Measurements from ENCODE around the gene ABI3.

ABI3 gene

DNA sequence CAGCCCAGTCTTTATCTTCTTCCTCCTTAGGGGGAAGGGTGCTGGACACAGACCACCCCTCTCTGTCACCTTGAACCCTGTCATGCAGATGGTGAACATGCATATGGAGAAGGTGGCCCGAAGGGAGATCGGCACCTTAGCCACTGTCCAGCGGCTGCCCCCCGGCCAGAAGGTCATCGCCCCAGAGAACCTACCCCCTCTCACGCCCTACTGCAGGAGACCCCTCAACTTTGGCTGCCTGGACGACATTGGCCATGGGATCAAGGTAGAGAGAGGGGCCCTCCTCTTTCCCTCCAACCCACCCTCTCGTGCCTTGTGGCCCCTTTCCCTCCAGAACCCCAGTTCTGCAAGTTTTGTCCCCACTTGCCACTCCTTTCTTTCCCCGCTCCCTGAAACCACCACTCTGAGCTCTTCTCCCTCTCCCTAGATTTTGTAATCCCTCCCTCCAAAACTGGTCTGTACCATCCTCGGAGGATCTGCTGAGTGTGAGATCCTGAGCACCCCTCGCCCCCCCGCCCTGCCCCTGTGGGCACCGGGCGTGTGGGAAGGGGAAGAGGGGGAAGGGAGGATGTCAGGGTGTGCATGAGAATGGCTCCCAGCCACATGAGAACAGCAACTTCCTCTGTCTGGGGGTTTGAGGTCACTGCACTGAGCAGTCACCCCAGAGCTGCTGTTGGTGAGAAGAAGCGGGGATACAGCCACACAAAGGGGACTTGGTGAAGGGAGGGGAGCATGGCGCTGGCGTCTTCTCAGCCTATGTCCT is 7.3 kb downstream of the ABI3 start:
- 91% methylated on average over 17 of the region's 17 CpGs for WGBS
- Histone ChIP-seq H3K27me3 (ENCODE audit: insufficient read depth, low read length) (peaks cover 15% of the 10 kb centered on the region), H3K4me1 (ENCODE audit: insufficient read depth, low read length) (peaks cover 11% of the 10 kb centered on the region), H3K27ac (ENCODE audit: low read depth, low read length) (no peak overlapping the region), H3K9me3 (ENCODE audit: insufficient read depth, low read depth, low read length) (no peaks in the 10 kb centered on the region), H3K4me3 (ENCODE audit: low read length) (no peak overlapping the region), H3K9ac (ENCODE audit: low read depth, low read length) (no peak overlapping the region), H3K36me3 (ENCODE audit: insufficient read depth, low read length) (no peaks in the 10 kb centered on the region)

DNA sequence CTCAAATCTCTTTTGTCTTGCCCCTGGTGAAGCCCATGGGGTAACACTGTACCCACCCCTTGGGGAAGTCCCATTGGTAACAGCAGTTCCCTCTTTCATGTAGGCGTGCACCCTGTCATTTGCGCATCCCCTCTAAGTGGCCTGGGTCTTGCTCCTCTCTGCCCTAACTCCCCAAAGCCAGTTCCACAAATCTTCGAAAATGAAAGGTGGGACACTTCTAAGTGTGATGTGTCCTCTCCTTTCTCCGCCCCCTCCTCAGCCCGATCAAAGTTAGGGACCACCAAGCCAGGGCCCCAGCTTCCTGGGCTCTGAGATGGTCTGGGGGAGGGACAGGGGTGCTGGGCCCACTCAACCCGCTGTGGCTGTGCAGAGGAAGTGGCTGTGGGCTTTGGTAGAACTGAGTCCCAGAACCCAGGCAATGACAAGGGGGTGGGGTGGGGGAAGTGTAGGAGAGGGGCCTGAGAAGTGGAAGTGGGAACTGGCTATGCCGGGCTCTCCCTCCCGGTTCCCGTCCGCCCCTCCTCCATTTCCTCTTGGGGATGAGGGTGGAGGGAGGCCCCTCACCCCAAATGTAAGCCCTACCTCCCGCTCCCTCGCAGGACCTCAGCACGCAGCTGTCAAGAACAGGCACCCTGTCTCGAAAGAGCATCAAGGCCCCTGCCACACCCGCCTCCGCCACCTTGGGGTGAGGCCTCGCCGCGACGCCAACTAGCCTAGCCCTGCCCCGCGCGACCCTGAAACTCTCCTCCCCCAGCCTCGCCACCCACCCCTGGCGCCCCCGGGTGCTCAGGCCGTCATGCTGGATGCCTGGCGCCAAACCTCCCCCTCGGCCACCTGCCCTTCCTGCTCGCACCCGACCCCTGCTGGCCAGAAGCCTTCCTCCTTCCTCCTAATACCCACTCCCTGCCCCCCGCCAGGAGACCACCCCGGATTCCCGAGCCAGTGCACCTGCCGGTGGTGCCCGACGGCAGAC is 8.7 kb downstream of the ABI3 start:
- no peaks in the 10 kb centered on the region for H3K9me3 ChIP-seq (ENCODE audit: insufficient read depth, low read depth, low read length)
- H3K36me3 ChIP-seq (ENCODE audit: insufficient read depth, low read length) = no peaks in the 10 kb centered on the region
- H3K27me3 ChIP-seq (ENCODE audit: insufficient read depth, low read length) = peaks cover 29% of the 10 kb centered on the region
- 90% methylated on average over 33 of the region's 37 CpGs for WGBS
- H3K4me1 ChIP-seq (ENCODE audit: insufficient read depth, low read length) = peaks cover 9% of the 10 kb centered on the region
- no peak overlapping the region for H3K27ac ChIP-seq (ENCODE audit: low read depth, low read length)
- no peak overlapping the region for H3K4me3 ChIP-seq (ENCODE audit: low read length)
- H3K9ac ChIP-seq (ENCODE audit: low read depth, low read length) = no peak overlapping the region

GRCh38 chr17:49219987-49220386 is 9.5 kb downstream of the ABI3 start:
- Histone ChIP-seq H3K36me3 (ENCODE audit: insufficient read depth, low read length) (no peaks in the 10 kb centered on the region), H3K4me1 (ENCODE audit: insufficient read depth, low read length) (peaks cover 9% of the 10 kb centered on the region), H3K27me3 (ENCODE audit: insufficient read depth, low read length) (peaks cover 36% of the 10 kb centered on the region), H3K9ac (ENCODE audit: low read depth, low read length) (no peak overlapping the region), H3K4me3 (ENCODE audit: low read length) (no peak overlapping the region), H3K9me3 (ENCODE audit: insufficient read depth, low read depth, low read length) (no peaks in the 10 kb centered on the region), H3K27ac (ENCODE audit: low read depth, low read length) (no peak overlapping the region)
- WGBS = 95% methylated on average over 15 of the region's 15 CpGs

DNA sequence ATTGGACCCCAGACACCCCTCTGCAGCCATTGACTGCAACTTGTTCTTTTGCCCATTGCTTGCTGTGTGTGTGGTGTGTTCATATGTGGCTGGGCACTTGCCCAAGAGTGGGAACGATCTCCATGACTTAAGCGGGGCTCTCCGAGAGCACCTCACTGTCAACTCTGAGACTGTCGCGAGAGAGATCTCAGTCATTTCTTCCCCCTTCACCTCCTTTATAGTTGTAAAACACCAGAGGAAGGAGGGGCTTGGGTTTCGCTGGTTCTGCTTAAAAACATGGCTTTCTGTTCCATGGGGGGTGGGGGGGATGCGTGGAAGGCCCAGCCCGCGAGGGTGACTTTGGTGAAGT is 12.6 kb downstream of the ABI3 start:
- no peaks in the 10 kb centered on the region for H3K9me3 ChIP-seq (ENCODE audit: insufficient read depth, low read depth, low read length)
- peaks cover 67% of the 10 kb centered on the region for H3K27me3 ChIP-seq (ENCODE audit: insufficient read depth, low read length)
- H3K36me3 ChIP-seq (ENCODE audit: insufficient read depth, low read length) = no peaks in the 10 kb centered on the region
- H3K27ac ChIP-seq (ENCODE audit: low read depth, low read length) = no peak overlapping the region
- H3K4me1 ChIP-seq (ENCODE audit: insufficient read depth, low read length) = peaks cover 6% of the 10 kb centered on the region
- H3K9ac ChIP-seq (ENCODE audit: low read depth, low read length) = no peak overlapping the region
- H3K4me3 ChIP-seq (ENCODE audit: low read length) = peak overlapping the region; percentile 54; the same call in 1 of the 2 replicates
- WGBS = 35% methylated on average over 9 of the region's 9 CpGs

DNA sequence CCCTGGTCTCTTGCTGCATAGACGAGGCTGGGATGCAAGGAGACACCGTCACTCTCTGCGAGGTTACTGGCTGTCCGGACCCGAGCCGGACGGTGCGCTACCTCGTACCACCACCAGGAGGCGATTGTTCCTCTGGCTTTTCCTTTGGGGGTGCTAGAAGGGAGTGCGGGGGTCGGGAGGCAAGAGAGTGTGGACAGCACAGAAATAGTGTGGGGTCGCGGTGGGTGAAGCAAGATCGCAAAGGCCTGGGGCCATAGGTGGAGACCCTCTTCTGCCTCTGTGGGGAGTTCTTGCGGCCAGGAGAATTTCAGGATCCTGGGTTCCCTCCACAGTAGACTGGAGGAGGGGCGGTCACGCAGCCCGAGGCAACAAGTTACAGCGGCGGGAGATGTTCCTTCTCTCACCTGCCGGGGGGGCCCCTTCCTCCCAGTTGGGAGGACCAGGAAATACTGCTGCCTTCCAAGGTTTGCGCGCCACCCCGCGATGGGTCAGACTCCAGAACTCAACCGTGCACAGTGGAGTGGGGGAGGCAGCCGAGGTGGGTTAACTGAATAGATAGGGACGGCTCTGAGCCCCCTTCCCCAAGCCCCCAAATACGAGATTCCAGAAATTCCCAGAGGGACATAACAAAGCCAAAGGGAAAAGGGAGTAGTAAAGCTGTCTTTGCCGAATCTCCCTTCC is 13.2 kb downstream of the ABI3 start:
- H3K4me3 ChIP-seq (ENCODE audit: low read length) = peak overlapping the region; percentile 54
- 2% methylated on average over 29 of the region's 31 CpGs for WGBS
- no peak overlapping the region for H3K27ac ChIP-seq (ENCODE audit: low read depth, low read length)
- peaks cover 4% of the 10 kb centered on the region; the same call in 1 of the 2 replicates for H3K4me1 ChIP-seq (ENCODE audit: insufficient read depth, low read length)
- H3K9ac ChIP-seq (ENCODE audit: low read depth, low read length) = peak overlapping the region; percentile 64; the same call in 1 of the 2 replicates
- H3K36me3 ChIP-seq (ENCODE audit: insufficient read depth, low read length) = no peaks in the 10 kb centered on the region
- H3K27me3 ChIP-seq (ENCODE audit: insufficient read depth, low read length) = peaks cover 69% of the 10 kb centered on the region
- no peaks in the 10 kb centered on the region for H3K9me3 ChIP-seq (ENCODE audit: insufficient read depth, low read depth, low read length)

GRCh38 chr17:49224198-49224996 is 13.9 kb downstream of the ABI3 start:
- no peak overlapping the region for H3K27ac ChIP-seq (ENCODE audit: low read depth, low read length)
- H3K36me3 ChIP-seq (ENCODE audit: insufficient read depth, low read length) = no peaks in the 10 kb centered on the region
- WGBS = 2% methylated on average over 95 of the region's 95 CpGs
- H3K9me3 ChIP-seq (ENCODE audit: insufficient read depth, low read depth, low read length) = no peaks in the 10 kb centered on the region
- H3K27me3 ChIP-seq (ENCODE audit: insufficient read depth, low read length) = peaks cover 76% of the 10 kb centered on the region
- H3K9ac ChIP-seq (ENCODE audit: low read depth, low read length) = peak overlapping the region; percentile 66
- H3K4me3 ChIP-seq (ENCODE audit: low read length) = peak overlapping the region; percentile 54
- peaks cover 4% of the 10 kb centered on the region; the same call in 1 of the 2 replicates for H3K4me1 ChIP-seq (ENCODE audit: insufficient read depth, low read length)

DNA sequence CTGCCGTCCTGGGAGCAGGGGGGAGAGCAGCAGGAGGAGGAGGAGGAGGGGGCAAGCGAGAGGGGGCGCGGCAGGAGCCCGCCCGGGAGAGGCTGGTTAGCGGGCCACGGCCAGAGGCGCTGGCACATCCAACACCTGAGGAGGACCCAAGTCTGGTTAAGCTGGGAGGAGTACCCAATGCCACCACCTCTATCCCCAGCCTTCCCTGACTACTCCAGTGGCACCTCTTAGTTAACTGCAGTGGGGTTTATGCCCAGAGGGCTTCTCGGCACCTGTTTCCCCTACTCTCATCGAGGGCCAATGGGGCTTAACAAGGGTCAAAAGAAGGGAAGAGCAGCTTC is 14.5 kb downstream of the ABI3 start:
- peaks cover 4% of the 10 kb centered on the region; the same call in 1 of the 2 replicates for H3K4me1 ChIP-seq (ENCODE audit: insufficient read depth, low read length)
- peak overlapping the region; percentile 66 for H3K9ac ChIP-seq (ENCODE audit: low read depth, low read length)
- peak overlapping the region; percentile 54 for H3K4me3 ChIP-seq (ENCODE audit: low read length)
- H3K9me3 ChIP-seq (ENCODE audit: insufficient read depth, low read depth, low read length) = no peaks in the 10 kb centered on the region
- H3K36me3 ChIP-seq (ENCODE audit: insufficient read depth, low read length) = no peaks in the 10 kb centered on the region
- peaks cover 81% of the 10 kb centered on the region for H3K27me3 ChIP-seq (ENCODE audit: insufficient read depth, low read length)
- no peak overlapping the region for H3K27ac ChIP-seq (ENCODE audit: low read depth, low read length)
- WGBS = 19% methylated on average over 11 of the region's 11 CpGs

- 83% methylated on average over 7 of the region's 8 CpGs for WGBS
- H3K27me3 ChIP-seq (ENCODE audit: insufficient read depth, low read length) = peaks cover 87% of the 10 kb centered on the region
Observed at GRCh38 chr17:49225554-49226236, 15.2 kb downstream of the ABI3 start.

DNA sequence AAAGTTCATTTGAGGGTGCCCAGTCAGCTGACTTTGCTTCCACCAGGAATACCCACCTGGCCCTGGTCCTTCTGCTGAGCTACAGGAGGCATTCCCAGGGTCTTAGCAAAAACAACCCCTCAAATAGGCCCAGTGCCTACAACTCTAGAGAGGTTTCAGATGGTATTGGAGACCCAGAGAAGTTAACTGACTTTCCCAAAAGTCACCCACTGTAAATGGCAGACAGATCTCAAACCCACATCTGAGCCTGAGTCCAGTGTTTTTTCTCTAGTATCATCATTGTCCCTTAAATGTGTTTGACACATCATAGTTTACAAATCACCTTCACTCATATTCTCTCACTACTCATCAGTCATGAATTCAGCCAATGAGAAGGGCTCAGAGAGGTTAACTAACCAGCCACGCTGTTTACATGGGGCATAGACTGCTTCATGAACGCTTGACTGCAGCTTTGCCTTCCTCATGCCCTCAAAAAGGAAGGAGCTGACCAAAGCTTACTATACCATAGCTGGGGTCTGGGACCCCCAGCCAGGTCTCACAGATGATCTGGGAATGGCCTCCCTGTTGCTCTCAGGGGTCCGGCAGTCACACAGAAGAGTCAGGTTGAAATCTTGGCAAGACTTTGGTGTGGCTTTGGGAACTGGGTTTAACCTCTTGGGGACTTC is 16.4 kb downstream of the ABI3 start:
- Histone ChIP-seq H3K36me3 (ENCODE audit: insufficient read depth, low read length) (no peaks in the 10 kb centered on the region), H3K27me3 (ENCODE audit: insufficient read depth, low read length) (peaks cover 93% of the 10 kb centered on the region), H3K9me3 (ENCODE audit: insufficient read depth, low read depth, low read length) (no peaks in the 10 kb centered on the region), H3K27ac (ENCODE audit: low read depth, low read length) (no peak overlapping the region), H3K4me3 (ENCODE audit: low read length) (no peak overlapping the region), H3K4me1 (ENCODE audit: insufficient read depth, low read length) (peaks cover 4% of the 10 kb centered on the region; the same call in 1 of the 2 replicates), H3K9ac (ENCODE audit: low read depth, low read length) (no peak overlapping the region)
- WGBS = 88% methylated on average over 3 of the region's 3 CpGs

More at GRCh38 chr17:49225554-49226236, 15.2 kb downstream of the ABI3 start:
- H3K9me3 ChIP-seq (ENCODE audit: insufficient read depth, low read depth, low read length) = no peaks in the 10 kb centered on the region
- no peak overlapping the region for H3K4me3 ChIP-seq (ENCODE audit: low read length)
- no peaks in the 10 kb centered on the region for H3K36me3 ChIP-seq (ENCODE audit: insufficient read depth, low read length)
- H3K9ac ChIP-seq (ENCODE audit: low read depth, low read length) = no peak overlapping the region
- peaks cover 4% of the 10 kb centered on the region; the same call in 1 of the 2 replicates for H3K4me1 ChIP-seq (ENCODE audit: insufficient read depth, low read length)
- no peak overlapping the region for H3K27ac ChIP-seq (ENCODE audit: low read depth, low read length)
